VCaP (cell line): Measurements from ENCODE around the gene PRPS2.

Source experiments
- H3K27ac ChIP-seq: fragments of 450-650 bp; 2 replicates; pipeline ENCODE4 v1.5.1; 2017
- CTCF ChIP-seq: fragments of 450-650 bp; conservative IDR thresholded peaks from 2 replicates; pipeline ENCODE4 v1.5.1; 2017; ENCODE audit warnings: mild to moderate bottlenecking, moderate library complexity

Gene PRPS2

GRCh38 chrX:12790885-12791256 lies 341 bp upstream of the PRPS2 start:
- no peak overlapping the region for H3K27ac ChIP-seq
- no peak for TF ChIP-seq CTCF

GRCh38 chrX:12792711-12793110 lies 1.5 kb downstream of the PRPS2 start:
- no peak for TF ChIP-seq CTCF
- no peak overlapping the region for H3K27ac ChIP-seq

GRCh38 chrX:12794654-12795053 lies 3.4 kb downstream of the PRPS2 start:
- H3K27ac ChIP-seq = no peak overlapping the region
- no peak for TF ChIP-seq CTCF

GRCh38 chrX:12798601-12799000 lies 7.4 kb downstream of the PRPS2 start:
- no peak overlapping the region for H3K27ac ChIP-seq
- TF ChIP-seq CTCF = no peak

- no peak overlapping the region for H3K27ac ChIP-seq
- no peak for TF ChIP-seq CTCF
Measured at GRCh38 chrX:12799118-12799517, 7.9 kb downstream of the PRPS2 start.

- no peak overlapping the region for H3K27ac ChIP-seq
- TF ChIP-seq CTCF = no peak
Measured at GRCh38 chrX:12802741-12803140, 11.5 kb downstream of the PRPS2 start.

GRCh38 chrX:12804655-12805054 lies 13.4 kb downstream of the PRPS2 start:
- no peak for TF ChIP-seq CTCF
- no peak overlapping the region; the same call in 1 of the 2 replicates for H3K27ac ChIP-seq

- no peak for TF ChIP-seq CTCF
- no peak overlapping the region for H3K27ac ChIP-seq
Measured at GRCh38 chrX:12805333-12805732, 14.1 kb downstream of the PRPS2 start.
